Embryonic facial prominence (tissue), 1 donor: Measurements from ENCODE around the gene HNRNPF.
"Not testable (repeated sequence)": the region's sequence is repeated elsewhere in the genome, so short reads cannot be mapped to it uniquely, and the experiment has no call there.

ENCODE experiments used
- DNase-seq: peaks from one replicate; pipeline ENCODE4 v3.0.0-alpha.2; 2016; ENCODE audit errors: extremely low spot score

The HNRNPF gene

DNA sequence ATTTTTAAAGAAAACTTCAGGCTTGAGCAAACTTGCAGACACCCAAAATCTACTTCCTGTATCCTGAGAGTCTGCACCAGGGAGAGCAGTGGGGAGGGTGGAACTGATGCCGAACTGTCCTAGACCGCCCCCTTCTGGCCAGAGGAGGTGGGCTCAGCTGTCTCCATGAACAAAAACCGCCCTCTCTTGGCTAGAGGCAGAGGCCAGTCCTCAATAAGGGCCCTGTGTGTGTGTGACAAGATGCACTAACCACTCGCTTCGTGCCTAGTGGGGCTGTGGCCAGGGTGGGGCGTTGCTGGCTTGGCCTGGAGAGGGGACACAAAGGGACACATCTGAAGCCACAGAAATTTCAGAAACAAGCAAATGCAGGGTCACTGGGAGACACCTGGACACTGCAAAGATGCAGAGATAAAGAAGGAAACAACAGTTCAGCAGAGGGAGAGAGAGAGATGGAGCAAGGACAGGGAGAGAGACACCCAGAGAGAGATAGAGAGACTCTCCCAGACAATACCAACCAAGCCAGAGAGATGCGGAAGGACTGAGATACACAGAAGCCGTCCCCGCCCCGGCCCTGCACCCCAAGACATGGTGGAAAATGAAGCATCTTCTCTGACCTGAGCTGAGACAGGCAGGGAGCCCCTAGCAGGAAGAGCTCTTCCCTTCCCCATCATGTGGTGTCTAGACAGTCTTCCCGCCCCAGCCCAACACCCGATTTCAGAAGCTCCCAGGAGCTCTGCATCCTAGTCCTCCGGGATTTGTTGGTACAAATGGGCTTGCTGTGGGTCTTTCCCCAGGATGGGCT is 60.3 kb downstream of the HNRNPF start:
- DNase-seq: peak; percentile 57

DNA sequence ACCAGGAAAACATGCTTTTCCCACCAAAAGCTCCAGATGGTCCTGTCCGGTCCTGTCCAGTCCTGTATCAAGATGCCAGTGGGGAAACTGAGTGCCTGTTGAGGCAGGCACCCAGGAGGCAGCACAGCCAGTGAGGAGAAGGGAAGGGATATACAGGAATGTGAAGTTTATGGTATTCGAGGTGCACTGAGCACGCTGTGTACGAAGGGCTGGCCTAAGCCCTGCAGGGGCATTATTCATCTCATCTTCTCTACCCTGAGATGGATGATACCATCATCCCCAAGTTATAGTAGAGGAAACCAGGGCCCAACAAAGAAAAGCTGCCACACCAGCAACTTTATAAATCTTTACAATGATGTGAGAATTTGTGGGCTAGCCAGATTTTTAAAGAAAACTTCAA is 61.0 kb downstream of the HNRNPF start:
- no peak for DNase-seq

DNA sequence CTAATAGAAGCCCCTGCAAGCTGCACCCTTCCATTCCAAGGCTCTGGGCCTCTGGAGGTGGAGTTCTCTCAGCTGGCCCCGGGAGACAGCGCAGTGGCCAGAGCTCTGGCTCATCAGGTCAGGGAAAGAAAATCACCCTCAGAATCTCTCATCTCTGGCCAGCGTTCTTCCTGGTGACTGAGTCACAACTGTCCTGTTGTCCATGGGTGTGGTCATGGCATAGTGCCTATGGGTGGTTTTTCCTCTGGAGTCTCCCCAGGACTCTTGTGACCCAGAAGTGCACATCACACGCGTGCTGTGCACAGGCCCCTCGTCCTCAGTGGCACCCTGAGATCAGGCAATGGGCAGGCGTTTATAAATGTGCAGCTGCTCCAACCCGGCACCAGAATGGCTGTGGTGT is 64.9 kb downstream of the HNRNPF start:
- no peak for DNase-seq

- DNase-seq: no peak
These were observed 65.9 kb downstream of the HNRNPF start for GRCh38 chr10:43343126-43343525.

DNA sequence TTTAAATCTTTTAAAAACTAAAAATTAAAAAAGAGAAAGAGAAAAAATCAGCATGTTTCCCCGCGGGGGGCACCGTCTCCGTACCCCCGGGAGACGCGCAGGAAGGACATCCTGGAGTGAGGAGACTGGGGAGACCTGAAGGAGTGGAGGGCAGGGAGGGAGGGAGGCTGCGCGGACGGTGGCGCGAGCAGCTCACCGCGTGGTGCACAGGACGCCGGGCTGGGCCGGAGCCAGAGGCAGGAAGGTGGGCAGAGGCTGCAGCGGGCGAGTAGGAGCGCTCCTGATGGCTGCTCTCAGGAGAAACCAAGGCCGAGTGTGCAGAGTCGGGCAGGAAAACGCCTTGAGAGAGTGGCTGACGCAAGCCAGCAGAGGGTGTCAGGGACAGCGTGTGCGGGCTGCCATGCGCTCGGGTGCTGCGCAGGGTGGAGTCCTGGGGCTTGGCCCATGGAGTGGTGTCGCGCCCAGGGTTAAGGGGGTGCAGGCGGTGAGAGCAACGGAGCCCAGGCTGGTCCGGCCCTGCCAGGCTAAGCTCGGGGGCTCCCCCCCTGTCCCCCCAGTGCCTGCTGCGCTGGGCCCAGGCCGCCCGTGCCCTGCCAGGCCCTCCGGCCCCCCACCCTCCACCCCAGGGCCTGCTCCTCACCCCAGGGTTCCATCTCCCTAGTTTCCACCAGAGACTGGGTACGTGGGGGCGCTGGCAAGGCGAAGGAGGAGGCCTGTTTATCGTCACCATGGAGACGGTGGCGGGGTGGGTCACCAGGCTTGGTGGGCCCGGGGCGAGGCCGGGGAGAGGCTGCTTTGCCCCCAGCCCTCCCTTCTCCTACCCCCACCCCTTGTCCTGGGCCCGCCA is 66.5 kb downstream of the HNRNPF start:
- DNase-seq: no peak

GRCh38 chr10:43341450-43341849 is 67.5 kb downstream of the HNRNPF start:
- no peak for DNase-seq

DNA sequence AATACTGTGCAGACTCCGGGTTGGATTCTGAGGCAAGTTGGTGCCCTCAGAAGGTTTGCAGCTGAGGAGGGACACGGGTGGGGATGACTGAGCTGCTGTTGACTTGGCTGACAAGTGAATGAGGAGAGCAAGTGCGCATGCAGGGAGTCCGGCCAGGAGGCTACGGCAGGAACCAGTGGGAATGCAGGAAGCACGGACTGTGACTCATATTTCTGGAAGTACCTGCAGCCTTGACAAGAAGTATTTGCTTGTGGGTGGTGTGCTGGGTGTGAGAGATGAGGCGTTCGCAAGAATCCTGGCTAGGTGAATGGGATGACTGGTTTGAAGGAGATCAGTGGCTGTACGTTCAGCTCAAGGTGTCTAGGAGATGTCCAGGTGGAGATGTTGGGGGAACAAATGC is 68.4 kb downstream of the HNRNPF start:
- no peak for DNase-seq

DNA sequence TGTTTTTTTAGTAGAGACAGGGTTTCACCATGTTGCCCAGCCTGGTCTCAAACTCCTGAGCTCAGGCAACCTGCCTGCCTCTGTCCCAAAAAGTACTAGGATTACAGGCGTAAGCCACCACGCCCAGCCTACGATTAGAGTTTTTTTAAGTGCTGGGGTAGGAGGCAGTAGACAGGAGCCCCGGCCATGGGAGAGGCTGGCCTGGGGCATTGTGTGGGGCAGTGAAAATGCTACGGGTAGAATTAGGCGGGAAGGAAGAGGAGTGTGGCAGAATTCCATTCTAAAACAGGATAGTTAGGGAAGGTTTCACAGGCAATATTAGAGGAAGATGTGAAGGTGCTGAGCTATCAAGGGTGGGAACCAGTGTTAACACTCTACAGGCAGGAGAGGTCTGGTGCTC is 68.9 kb downstream of the HNRNPF start:
- no peak for DNase-seq

- DNase-seq: no peak
These were observed 69.8 kb downstream of the HNRNPF start for GRCh38 chr10:43339136-43339535.

DNA sequence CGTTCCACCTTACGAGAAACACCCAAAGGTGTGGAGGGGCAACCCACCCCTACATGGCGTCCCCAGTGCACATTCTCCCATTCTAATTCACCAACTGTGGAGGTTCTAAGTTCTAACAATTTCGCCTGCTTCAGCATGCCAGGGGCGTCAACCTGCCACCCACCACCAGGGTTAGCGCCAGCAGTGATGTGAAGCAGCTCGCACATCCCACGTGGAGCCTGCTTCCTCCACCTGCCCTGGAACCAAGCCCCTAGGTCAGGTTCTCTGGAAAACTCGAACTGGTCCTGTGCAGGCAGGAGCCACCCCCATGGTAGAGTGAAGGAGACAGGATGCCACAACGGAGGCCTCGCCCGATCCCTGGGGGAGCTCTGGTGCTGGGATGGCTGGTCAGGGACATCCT is 70.9 kb downstream of the HNRNPF start:
- no peak for DNase-seq

- DNase-seq: not testable (repeated sequence)
These were observed 71.5 kb downstream of the HNRNPF start for GRCh38 chr10:43337536-43337935.

GRCh38 chr10:43336641-43337318 is 72.2 kb downstream of the HNRNPF start:
- DNase-seq: no peak

DNA sequence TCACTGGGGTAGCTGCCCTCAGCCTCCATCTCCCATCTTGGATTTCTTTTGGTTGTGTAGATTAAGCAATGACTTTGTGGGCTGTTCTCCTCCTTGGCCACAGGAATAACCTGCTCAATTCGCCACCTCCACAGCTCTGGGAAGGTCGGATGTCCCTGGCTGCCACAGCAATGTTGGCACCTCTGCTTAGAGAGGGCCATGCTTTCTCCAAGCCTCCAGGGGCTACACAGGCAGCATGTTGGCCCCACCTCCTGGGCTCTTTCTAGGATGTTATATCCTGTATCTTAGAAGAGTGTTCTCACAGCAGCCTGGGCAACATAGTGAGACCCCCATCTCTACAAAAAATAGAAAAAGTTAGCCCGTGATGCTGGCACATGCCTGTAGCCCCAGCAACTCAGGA is 72.9 kb downstream of the HNRNPF start:
- DNase-seq: no peak
